Iris pigment epithelial cell (primary cell): ENCODE results near the gene ODC1.

Experiments used
- DNase-seq: peaks from one replicate; pipeline ENCODE4 v3.0.0-alpha.2; 2011; ENCODE audit warnings: low read depth

Gene ODC1

DNA sequence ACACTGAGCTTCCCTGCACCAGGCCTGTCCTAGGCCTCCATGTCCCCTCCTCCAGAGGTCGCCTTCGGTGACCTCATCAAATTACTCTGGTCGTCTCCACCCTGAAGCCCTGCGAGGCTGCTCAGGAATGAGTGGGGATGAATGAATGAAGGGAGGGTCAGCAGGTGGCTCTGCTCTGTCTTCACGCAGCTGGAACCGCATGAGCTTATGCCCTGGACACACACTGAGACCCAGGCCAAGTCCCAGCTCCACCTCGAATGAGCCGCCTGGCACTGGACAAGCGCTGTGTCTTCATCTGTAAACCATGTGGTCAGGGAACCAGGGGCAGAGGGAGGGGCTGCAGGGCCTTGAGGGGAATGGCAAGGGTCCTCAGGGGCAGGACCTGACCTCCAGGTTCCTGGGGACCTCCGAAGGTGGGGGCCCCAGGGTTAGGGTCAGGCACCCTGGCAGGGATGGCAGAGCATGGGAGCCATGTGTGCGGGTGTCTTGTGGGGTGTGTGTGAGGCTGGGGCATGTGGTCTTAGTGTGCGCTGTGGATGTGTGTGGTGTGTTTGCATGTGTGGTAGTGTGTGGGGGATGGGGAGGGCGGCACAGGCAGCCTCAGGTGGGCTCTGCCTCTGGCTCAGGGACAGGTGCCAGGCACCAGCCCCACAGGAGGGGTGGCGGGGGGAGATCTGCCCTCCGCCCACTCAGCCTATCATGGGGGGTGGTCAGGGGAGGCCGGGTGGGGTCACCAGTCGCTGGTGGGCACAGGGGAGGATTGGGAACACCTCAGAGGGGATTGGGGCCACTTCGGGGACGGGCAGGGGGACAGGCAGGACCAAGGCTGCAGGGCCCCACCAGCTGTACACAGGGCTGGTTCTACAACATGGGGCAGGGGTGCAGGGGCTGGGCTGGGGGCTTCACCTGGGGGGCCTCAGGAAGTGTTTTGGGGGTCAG is 13.9 kb downstream of the ODC1 start:
- DNase-seq: no peak

DNA sequence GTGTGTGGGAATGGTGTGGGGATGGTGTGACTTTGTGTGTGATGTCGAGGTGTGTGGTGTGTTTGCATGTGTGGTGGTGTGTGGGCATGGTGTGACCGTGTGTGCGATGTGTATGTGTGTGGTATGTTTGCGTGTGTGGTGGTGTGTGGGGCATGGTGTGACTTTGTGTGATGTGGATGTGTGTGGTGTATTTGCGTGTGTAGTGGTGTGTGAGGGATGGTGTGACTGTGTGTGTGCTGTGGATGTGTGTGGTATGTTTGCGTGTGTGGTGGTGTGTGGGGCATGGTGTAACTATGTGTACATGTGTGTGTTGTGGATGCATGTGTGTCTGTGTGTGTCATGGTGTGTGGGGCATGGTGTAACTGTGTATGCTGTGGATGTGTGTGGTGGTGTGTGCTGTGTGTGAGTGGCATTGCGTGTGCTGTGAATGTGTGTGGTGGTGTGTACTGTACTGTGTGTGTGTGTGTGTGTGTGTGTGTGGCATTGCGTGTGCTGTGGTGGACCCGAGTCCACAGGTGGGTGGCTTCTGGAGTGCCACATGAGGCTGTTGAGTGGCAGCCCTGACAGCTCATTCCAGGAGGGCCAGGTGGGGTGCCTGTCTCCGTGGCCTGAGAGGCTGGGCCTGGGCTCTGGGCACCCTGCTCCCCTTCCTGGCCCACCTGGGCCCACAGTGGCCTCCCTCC is 14.7 kb downstream of the ODC1 start:
- DNase-seq: no peak

DNA sequence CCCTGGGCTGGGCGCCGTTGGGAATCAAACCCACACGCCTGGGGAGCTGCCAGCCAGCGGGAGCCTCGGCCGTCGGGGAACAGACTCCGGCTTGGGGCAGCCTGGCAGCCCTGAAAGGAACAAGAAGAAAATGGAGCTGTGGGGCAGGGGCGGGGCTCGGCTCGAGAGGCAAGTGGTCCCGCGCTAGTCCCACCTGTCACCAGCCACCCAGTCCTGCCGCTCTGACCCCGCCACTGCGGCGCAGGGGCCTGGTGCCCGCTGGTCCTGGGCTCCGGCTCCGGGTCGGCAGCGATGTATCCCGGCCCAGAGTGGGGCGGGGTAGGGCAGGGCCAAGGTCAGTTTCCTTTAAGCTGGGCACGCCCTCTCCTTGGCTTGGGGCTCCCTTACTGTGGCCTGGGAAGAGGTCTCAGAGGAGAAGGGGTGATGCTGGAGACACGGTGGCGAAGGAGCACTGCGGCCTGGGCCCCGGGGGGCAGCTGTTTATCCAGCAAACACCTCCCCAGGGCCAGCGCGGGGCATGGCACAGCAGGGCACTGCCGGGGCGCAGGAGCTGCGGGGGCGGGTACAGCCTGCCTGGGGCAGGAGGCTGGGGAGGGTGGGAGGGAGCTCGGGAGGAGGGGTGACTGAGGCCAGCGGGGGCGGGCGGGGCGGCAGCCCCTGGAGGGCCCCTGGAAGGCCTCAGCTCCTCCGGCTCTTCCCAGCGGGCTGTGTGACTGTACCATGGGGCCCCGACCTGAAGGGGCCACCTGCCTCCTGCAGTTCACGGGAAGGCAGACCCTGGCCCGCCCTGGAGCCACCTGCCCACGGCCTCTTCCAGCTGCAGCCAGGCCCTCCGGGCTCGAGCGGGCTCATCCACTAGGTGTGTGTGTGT is 15.6 kb downstream of the ODC1 start:
- DNase-seq: no peak

DNA sequence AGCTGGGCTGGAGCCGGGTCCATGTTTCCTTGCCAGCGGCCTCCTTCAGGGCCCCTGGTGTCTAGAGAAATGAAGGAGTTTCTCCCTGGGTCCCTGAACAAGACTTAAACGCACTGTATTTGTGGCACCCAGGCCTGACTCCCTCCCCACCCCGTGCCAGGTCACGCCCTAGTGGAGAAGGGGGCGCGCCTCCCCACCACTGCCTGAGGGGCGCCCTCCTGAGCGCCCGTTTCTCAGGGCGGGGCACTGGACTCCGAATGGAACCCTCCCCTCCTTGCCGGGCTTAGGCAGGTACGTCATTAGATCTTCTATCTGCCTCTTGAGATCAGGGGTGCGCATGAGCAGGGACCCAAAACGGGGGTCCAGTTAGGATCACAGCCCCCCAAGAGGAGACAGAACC is 16.3 kb downstream of the ODC1 start:
- no peak for DNase-seq

DNA sequence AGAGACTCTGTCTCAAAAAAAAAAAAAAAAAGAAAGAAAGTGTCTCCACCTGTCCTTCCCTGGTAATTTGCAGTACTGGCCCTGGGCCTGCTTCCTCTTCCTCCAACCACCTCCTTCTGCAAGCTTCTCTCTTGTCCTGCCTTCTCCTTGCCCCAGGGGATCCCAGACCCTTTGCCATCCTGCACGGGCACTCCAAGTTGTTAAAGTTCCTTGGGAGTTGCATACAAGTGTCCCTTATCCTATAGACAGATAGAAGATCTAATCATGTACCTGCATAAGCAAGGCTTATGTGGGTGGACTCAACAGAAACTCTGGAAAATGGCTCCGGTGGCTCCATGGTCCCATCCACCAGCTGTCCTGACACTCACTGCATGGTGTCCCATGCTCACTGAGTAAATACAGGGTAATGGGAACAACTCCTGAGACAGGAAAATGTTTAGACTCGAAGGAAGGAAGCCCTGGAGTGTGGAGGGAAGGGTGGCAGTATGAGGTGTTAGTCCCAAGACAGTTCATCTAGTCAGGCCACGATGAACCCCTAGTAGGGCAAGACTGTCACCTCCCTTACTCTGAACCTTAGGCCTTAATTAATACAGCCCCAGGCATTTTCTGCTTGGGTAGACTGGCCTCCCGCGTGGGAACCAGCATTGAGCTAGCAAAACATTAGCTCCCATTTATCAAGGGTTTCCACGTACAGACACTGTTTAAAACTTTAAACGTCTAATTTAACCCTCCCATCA is 17.1 kb downstream of the ODC1 start:
- DNase-seq: no peak

DNA sequence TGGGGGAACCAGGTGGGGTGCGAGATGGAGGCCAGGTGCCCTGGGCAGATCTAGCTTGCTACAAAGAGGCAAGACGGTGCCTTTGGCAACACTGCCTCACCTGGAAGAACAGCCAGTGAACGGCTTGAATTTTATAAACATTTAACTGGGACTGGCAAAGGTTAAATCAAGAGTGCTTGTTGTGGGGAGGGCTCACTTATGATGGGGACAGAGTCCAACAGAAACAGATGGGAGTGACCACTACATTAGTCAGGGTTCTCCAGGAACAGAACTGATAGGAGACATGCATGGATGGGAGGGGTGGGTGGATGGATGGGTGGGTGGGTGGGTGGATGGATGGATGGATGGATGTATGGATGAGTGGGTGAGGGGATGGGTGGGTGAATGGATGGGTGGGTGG is 19.2 kb downstream of the ODC1 start:
- DNase-seq: no peak

DNA sequence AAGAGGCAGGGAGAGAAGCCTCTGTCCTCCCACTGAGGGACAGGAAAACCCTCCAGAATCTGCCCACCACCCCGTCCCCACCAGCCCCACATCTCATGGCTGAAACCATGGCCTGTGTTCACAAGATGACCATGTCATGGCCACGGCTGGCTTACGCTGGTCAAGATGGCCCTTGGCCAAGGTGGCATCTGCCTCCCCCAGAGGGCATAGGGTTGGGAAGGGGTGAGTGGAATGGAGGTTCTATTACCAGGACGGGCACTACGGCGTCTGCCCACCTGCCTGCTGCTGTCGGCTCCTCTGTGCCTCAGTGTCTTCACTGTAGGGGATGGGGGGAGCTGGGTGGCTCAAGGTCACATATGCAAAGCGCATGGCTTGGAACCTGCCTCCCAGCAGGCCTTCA is 19.8 kb downstream of the ODC1 start:
- no peak for DNase-seq

DNA sequence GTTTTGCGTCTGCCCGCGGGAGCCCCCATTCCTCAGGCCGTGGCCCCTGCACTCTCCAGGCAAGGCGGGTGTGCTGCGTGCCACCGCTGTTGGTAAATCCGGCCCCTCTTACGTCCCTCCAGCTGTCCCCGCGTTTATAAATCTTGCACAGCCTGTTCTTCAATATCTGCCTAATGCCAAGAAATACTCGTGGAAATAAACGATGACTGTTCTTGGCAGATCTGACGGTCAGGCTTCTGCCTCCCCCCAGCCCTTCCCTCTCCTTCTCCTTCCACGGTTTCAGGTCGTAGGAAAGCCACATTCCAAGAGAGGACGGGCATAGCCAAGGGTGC is 20.5 kb downstream of the ODC1 start:
- DNase-seq: peak; percentile 34

DNA sequence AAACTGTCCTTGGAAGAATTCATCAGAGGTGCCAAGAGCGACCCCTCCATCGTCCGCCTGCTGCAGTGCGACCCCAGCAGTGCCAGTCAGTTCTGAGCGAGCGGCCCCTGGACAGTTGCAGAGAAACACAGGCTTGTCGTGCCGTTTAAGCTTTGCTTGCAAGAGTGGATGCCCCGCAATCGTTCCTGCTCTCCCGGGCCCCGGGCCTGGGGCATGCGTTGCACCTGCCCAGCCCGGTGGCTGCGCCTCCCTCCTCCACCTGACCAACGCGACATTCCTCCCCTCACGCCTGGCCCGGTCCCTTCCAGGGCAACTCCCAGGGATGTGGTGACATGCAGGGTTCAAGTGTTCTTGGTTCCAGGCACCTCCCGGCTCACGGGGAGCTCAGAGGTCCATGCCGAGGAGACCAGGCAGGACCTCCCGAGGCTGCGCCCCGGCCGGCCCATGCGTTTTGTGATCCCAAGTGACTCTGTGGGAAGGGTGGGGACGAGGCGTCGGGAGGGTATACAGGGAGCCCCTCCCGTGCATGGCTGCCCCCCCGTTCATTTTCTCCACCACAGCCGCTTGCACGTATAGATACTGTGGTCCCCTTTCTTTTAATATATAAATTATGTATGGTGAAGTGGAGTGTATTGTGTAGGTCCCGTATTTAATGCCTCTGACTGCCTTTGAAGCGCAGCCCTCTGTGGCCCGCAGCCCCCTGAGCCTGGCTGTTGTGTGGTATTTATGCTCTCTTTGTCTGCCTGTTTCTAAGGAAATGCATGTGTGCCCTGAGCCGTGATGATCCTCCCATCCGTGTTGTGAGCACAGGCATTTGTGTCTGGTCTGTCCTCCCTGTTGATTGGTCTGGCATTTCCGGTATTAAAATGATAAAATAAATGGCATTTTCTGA is 21.2 kb downstream of the ODC1 start:
- DNase-seq: no peak

DNA sequence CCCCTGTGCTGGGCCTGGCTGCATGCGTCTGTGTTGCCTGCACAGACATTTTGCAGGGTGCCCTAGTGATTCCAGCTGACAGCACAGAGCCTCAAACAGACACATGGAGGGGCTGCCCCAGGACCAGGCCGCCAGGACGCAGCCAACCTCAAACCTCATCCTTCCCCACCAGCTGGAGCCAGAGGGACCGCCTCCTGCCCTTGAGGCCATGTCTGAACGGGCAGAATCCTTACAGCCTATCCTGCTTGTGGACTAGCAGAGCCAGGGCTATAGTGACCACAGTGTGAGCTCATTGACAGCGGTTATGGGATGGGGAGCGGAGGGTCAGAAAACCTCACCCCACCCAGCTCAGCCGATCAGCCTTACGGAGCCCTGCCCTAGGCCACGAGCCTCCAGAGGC is 22.4 kb downstream of the ODC1 start:
- DNase-seq: no peak

DNA sequence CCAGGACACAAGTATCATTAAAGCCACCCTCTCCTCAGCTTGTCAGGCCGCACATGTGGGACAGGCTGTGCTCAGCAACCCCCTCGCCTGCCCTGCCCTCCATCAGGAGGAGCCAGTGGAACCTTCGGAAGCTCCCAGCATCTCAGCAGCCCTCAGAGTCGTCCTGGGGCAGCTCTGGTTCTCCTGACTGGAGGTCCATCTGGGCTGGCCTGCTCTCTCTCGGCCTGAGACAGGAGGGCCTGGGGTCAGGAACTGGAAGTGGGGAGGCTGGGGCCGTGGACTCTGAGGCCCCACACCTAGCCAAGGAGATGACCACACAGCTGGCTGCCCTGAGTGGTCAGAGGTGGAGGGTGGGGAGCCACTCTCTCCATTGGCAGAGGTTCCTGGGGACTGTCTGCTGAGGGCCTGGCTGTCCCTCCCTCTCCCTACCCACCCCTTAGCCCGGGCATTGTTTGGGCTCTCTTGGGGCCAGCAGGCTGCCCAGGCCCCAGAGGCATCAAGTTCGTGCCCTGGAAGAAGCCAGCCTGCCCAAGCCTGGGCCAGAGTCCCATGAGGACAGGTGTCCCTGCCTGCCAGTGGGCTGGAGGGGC is 23.1 kb downstream of the ODC1 start:
- no peak for DNase-seq

DNA sequence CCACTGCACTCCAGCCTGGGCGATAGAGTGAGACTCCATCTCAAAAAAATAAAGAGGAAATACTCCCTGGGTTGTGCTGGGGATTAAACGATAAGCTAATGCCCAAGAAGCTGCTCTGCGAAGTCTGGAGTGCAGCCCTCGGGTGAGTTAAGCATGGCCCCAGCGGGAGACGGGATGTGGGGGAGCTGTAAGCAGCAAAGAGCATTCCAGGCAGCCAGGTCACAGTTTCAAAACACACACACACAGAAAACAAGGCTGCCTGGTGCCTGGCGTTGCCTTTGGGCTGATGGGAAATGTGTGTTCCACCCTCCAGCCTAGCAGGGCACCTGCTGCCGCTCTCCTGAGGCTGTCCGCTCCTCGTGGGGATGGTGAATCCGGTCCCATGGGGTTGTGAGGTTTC is 24.1 kb downstream of the ODC1 start:
- peak; percentile 91 for DNase-seq

DNA sequence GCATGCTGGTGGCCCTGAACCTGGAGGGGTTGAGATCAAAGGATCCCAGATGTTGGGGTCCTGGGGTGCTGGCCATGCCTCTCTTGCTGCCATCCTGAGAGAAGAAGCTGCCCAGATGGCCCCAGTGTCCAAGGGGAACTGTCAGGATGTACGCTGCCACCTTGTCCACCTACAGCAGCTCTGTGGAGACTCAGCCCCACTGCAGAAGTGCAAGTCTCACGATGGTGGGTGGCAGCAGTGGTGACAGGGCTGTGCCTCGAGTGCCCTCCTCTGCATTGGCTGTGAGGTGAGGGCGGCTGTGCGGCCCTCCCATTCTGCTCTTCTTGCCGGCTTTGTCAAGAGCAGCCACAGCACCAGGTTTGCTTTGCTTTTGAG is 24.7 kb downstream of the ODC1 start:
- DNase-seq: no peak

DNA sequence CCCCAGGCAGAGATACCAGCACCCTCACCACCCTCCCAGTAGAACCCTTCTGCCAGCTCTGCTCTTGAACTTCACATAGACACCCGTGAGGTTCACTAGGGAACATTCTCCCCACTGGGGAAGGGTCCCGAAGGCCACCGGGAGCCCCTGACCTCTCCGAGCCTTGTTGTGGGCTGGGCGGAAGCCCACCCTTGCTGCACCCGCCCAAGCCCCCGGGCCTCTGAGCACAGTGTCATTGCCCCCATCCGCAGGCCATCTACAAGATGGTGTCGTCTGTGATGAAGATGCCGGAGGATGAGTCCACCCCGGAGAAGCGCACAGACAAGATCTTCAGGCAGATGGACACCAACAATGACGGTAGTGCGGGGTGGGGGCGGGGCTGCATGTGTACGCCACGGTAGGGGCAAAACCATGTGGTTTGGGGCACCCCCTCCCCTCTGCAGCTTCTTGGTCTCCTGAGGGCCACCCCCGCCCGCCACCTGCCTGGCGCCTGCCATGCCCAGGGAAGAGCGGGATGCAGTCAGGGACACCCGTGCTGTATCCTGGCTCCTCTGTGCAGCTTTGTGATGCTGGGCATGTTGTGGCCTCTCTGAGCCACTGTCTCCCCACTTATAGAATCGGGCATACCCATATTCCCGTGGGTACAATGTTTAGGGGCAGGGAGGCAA is 25.3 kb downstream of the ODC1 start:
- DNase-seq: no peak

DNA sequence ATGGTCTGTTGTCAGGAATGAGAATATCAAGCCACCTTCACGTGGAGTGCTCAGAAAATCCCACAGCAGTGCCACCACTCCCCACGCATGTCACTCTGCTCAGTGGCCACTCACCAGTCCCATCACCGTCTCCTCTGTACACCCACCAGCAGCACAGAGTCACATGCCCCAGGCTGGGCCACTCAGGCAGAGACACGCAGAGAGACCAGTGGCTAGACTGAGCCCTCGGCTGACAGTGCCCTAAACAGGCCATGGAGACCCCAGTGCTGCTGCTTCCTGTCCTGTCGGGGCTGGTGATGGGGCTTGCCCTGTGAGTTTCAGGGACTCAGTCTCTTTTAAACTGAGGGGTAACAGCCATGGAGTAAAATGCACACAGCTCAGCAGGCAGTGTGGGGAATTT is 25.9 kb downstream of the ODC1 start:
- DNase-seq: no peak

DNA sequence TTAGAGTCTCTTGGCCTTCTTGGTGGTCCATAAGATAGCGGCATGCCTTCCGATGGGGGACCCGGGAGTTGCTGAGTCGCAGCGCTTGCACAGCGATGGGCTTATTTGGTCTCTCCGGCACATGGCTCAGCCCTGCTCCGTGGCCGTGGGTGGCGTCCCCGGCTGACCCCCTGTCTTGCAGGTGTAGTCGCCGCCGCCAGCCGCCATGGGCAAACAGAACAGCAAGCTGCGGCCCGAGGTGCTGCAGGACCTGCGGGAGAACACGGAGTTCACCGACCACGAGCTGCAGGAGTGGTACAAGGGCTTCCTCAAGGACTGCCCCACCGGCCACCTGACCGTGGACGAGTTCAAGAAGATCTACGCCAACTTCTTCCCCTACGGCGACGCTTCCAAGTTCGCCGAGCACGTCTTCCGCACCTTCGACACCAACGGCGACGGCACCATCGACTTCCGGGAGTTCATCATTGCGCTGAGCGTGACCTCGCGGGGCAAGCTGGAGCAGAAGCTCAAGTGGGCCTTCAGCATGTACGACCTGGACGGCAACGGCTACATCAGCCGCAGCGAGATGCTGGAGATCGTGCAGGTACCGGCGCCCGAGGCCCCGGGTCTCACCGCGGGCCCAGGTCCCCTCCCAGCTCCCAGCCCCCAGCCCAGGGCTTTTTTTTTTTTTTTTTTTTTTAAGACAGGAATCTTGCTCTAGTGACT is 28.4 kb downstream of the ODC1 start:
- no peak for DNase-seq

DNA sequence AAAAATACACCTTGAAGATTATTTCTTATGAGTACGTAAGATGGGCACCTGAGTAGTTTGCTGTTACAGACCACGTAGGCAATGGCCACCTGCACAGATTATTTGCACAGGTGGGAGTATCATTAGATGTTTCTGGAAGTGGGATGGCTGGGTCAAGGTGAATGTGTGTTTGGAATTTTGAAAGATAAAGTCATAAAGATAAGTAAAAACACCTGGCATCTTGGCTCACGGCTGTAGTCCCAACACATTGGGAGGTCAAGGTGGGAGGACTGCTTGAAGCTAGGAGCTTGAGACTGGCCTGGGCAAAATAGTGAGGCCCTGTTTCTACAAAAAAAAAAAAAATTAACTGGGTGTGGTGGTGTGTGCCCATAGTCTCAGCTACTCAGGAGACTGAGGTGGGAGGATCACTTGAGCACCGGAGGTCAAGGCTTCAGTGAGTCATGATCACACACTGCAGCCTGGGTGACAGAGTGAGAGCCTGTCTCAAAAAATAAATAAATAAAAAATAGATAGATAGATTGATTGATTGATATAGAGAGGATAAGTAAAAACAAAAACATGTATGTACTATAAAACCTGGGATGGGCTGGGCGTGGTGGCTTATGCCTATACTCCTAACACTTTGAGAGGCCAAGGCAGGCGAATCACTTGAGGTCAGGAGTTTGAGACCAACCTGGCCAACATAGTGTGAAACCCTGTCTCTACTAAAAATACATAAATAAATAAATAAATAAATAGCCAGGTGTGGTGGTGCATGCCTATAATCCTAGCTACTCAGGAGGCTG is 30.4 kb downstream of the ODC1 start:
- DNase-seq: no peak

DNA sequence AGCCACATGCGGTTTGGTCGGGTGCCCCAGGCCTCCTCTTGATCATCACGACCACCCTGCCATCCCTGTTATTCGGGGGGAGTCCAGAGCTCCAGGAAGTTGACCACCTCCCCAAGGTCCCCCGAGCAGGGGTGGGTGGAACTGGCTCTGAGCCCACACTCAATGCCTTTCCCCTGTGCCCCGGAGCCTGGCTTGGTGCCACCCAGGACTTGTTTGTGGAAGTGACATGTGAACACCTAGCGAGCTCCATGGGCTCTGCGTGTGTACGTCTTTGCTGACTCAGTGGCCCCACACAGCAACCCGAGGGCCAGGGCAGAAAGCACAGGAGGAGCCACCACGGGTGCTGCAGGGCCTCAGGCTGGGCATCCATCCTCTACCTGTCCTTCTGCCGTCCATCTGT is 32.5 kb downstream of the ODC1 start:
- no peak for DNase-seq

DNA sequence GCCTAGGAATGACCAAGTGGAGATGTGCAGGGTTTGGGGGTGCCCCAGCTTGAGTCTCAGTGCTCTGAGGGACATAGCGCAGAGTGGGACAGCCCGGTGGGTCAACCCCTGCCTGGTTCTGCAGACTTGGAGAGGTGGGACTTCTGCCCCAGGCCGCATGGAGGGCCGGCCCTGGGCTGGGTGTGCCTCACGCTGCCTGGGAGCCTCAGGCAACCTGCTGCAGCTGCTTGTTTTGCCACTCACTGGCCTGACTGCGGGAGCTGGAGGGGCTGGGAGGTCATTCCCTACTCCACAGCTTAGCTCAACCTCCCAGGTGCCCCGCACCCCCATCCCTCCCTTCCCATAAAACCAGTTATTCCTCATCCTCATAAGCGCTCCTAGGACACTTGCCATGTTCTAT is 33.1 kb downstream of the ODC1 start:
- DNase-seq: no peak
